Right lobe of liver (tissue), 6 donors: ENCODE measurements around the gene USP7. TPM values are rescaled to one million over a fixed set of nuclear protein-coding genes. Genes with fewer than 3 reads are reported as not detected.

Experiments
- ATAC-seq, 4 donors: fragments of 200-7000 bp; cut with Tn5 transposase; one replicate each; pipeline ENCODE4 v1.9.1; 2020; ENCODE audit warnings: mild to moderate bottlenecking in 4 of 4, moderate library complexity in 4 of 4
- DNase-seq, 3 donors: peaks; one replicate each; pipeline ENCODE4 v3.0.0-alpha.2; 2020
- H3K27ac ChIP-seq, 3 donors: fragments of 200-600 bp; one replicate each; pipeline ENCODE4 v1.8.0; 2022
- H3K27me3 ChIP-seq, 2 donors: fragments of 200-600 bp; one replicate each; pipeline ENCODE4 v1.8.0; 2022
- H3K36me3 ChIP-seq, 4 donors: fragments of 200-600 bp; sonication (generic) in 1 of 4; one replicate each; pipeline versions ENCODE4 v1.5.1 to v1.8.0; 2017 to 2022; ENCODE audit warnings: control low read depth in 1 of 4
- H3K4me1 ChIP-seq, 4 donors: fragments of 200-600 bp; sonication (generic) in 1 of 4; one replicate each; pipeline versions ENCODE4 v1.5.1 to v1.8.0; 2017 to 2022; ENCODE audit warnings: control low read depth in 1 of 4
- H3K4me3 ChIP-seq, 3 donors: fragments of 200-600 bp; one replicate each; pipeline ENCODE4 v1.8.0; 2022
- H3K9me3 ChIP-seq, 4 donors: fragments of 200-600 bp; sonication (generic) in 1 of 4; one replicate each; pipeline versions ENCODE4 v1.5.1 to v1.8.0; 2017 to 2022; ENCODE audit warnings: control low read depth in 1 of 4
- CTCF ChIP-seq, 4 donors: fragments of 200-600 bp in 3 of 4; fragments of 450-650 bp in 1 of 4; IDR thresholded peaks; one replicate each; pipeline versions ENCODE4 v1.5.1 to v1.8.0; 2016 to 2022; ENCODE audit warnings: antibody characterized with exemption in 4 of 4, mild to moderate bottlenecking in 2 of 4
- POLR2A ChIP-seq: fragments of 450-650 bp; IDR thresholded peaks from one replicate; pipeline ENCODE4 v1.6.1; 2017; ENCODE audit warnings: antibody characterized with exemption, mild to moderate bottlenecking
- WGBS: methylation state at CpG from one replicate; pipeline ENCODE4 v1.1.6; 2018; ENCODE audit warnings: low coverage, low lambda C conversion rate; ENCODE audit not compliant: insufficient coverage; ENCODE audit errors: missing lambda C conversion rate; 5-methylcytosine and 5-hydroxymethylcytosine counted together
- intact Hi-C, 2 donors: fragments of 100-400 bp; cut with DNase I; formaldehyde crosslinking; loops; one replicate each; pipeline versions ENCODE4 v1.11.2 to v1.14.1; 2022
- total RNA-seq, 6 experiments: library from RNA; depleted of rRNA in 2 of 6; stranded (reverse); fragments of >200 nt in 2 of 6; fragmentation: NEBNext Ultra II Directional in 3 of 6; extraction: Animal tissue kit (Norgen Biotek cat#: 25700) in 3 of 6; gene quantifications; one replicate each; pipeline versions ENCODE4 v1.1.0 to v1.2.4, GENCODE V29; 2016 to 2023
- donor health status: DM: no; HTN: yes; CAD: no.
- donor health status: DM: no; HTN: no; CAD: no.
- donor health status: DM: no; HTN: no; CAD: no.
- donor health status: DM: no; HTN: yes; CAD: no.
- donor health status: DM: no; HTN: yes; CAD: no.

The USP7 gene
- total RNA-seq, 6 experiments from 2014 or later, result 46.8 to 55.8 (median 49.1) TPM

DNA sequence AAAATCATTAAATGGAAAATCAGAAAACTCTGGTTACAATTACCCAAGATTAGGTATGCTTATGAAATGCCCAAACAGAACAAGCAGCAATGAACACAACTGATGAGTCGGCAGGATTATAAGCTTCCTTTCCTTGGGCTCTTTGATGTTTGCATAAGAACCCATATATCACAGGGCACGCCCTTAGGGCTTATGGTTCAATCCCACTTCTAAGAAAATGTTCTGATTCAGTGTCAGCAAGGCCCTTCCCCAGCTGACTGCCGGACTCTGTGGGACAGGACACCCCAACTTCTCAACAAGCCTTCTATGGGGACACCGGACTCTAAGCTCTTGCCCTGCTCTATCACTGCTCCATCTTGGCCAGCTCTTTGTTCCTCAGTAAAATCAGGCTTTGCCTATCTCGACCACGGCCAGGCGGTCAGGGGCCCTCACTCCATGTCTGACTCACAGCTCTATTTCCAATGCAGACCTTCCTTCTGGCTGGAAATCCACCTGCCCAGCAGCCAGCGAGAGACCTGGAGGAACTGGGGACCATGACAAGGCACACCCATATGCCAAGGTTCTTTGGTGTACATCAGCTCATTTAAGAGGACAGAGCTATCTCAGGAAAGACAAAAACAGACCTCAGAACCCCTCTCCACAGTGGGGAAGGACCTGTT lies 54.8 kb downstream of the USP7 start:
- DNase-seq (no peak), ATAC-seq (peak in 1 of 4 donors; percentile 24)
- Histone ChIP-seq H3K27ac (no peak overlapping the region), H3K4me1 (no peaks in the 10 kb centered on the region), H3K27me3 (no peaks in the 10 kb centered on the region), H3K36me3 (peaks cover 0 to 89% (median 29%) of the 10 kb centered on the region in 4 donors), H3K4me3 (no peak overlapping the region), H3K9me3 (no peaks in the 10 kb centered on the region)
- 63% methylated on average over 5 of the region's 8 CpGs for WGBS
- intact Hi-C loops, result no loop called here
- TF ChIP-seq POLR2A (no peak), CTCF (IDR thresholded peaks at IDR 0.05) (no peak)

- Histone ChIP-seq H3K4me3 (no peak overlapping the region), H3K4me1 (no peaks in the 10 kb centered on the region), H3K9me3 (no peaks in the 10 kb centered on the region), H3K27me3 (no peaks in the 10 kb centered on the region), H3K36me3 (peaks cover 10 to 90% (median 37%) of the 10 kb centered on the region in 4 donors), H3K27ac (no peak overlapping the region)
- WGBS, result 32% methylated on average over 4 of the region's 4 CpGs
- intact Hi-C loops, result no loop called here
- ATAC-seq (no peak), DNase-seq (no peak)
- TF ChIP-seq POLR2A (no peak), CTCF (IDR thresholded peaks at IDR 0.05) (no peak)
Observed at GRCh38 chr16:8907096-8907495, 56.6 kb downstream of the USP7 start.

DNA sequence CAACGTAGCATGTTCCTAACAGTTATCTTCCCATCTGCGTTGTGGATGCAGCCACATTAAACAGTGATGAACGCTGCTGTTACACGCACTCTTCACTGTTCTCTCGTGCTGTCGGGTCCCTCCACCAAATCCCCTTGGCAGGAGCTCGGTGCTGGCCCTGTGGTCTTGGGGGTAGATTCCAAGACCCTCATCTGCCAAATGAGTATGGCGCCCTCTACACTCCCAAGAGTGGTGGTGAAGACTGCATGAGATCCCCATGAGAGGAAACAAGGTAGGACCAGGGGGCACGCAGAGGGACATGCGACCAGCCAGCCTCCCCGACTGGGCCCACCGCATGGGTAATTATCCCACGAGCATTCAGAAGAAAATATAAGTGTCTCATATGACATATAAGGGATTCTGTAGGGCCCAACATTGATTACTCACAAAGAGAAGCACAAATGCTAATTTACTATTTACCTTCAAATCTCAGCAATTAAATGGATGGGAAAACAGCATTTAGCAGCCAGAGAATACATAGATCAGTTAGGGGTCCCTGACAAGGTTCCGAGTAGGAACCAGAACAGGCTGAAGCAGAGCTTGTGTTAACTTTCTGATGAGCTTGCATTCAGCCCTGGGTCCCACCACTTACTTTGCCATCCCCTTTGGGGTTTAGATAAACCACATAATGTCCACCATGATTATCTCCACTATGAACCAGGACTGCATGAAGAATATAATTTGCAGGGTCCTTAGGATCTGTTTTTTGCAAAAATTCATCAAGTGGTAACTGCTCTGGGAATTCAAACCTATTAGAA lies 57.7 kb downstream of the USP7 start:
- Histone ChIP-seq H3K36me3 (peaks cover 10 to 91% (median 45%) of the 10 kb centered on the region in 4 donors), H3K27me3 (no peaks in the 10 kb centered on the region), H3K9me3 (no peaks in the 10 kb centered on the region), H3K4me1 (no peaks in the 10 kb centered on the region), H3K27ac (no peak overlapping the region), H3K4me3 (no peak overlapping the region)
- DNase-seq (no peak), ATAC-seq (peak in 2 of 4 donors; percentile 13 to 25)
- WGBS, result 86% methylated on average over 8 of the region's 14 CpGs
- TF ChIP-seq CTCF (IDR thresholded peaks at IDR 0.05) (peak in 3 of 4 donors; percentile 3 to 17 (median 11)), POLR2A (no peak)
- intact Hi-C loops, result no loop called here

GRCh38 chr16:8905168-8905762 lies 58.4 kb downstream of the USP7 start:
- intact Hi-C loops, result no loop called here
- ATAC-seq (peak; percentile 62 to 77 (median 64)), DNase-seq (no peak)
- 68% methylated on average over 12 of the region's 13 CpGs for WGBS
- H3K4me1 ChIP-seq, result no peaks in the 10 kb centered on the region
- no peak overlapping the region for H3K27ac ChIP-seq
- no peaks in the 10 kb centered on the region for H3K9me3 ChIP-seq
- no peak overlapping the region for H3K4me3 ChIP-seq
- peak; percentile 21 to 42 (median 27) for TF ChIP-seq CTCF (IDR thresholded peaks at IDR 0.05)
- TF ChIP-seq POLR2A, result no peak
- peaks cover 10 to 91% (median 45%) of the 10 kb centered on the region in 4 donors for H3K36me3 ChIP-seq
- no peaks in the 10 kb centered on the region for H3K27me3 ChIP-seq
